Left ventricle myocardium superior (tissue), 1 donor: Measurements from ENCODE around the gene JARID2. TPM values are rescaled to one million over a fixed set of nuclear protein-coding genes. Genes with fewer than 3 reads are reported as not detected.

Experiments
- ATAC-seq: fragments of 200-7000 bp; cut with Tn5 transposase; one replicate; pipeline ENCODE4 v1.9.1; 2020; ENCODE audit warnings: mild to moderate bottlenecking, moderate library complexity
- DNase-seq: peaks from one replicate; pipeline ENCODE4 v3.0.0-alpha.2; 2020
- intact Hi-C: fragments of 100-400 bp; cut with micrococcal nuclease; formaldehyde crosslinking; loops from one replicate; pipeline ENCODE4 v1.11.0; 2022
- total RNA-seq: library from RNA; stranded (reverse); fragmentation: NEBNext Ultra II Directional; extraction: Animal tissue kit (Norgen Biotek cat#: 25700); gene quantifications from one replicate; pipeline ENCODE4 v1.2.1, GENCODE V29; 2021
- donor health status: DM: no; HTN: yes; CAD: no; lungs with severe emphysema.

Gene JARID2
- total RNA-seq, 1 donor from 2014 or later = 10.2 TPM

DNA sequence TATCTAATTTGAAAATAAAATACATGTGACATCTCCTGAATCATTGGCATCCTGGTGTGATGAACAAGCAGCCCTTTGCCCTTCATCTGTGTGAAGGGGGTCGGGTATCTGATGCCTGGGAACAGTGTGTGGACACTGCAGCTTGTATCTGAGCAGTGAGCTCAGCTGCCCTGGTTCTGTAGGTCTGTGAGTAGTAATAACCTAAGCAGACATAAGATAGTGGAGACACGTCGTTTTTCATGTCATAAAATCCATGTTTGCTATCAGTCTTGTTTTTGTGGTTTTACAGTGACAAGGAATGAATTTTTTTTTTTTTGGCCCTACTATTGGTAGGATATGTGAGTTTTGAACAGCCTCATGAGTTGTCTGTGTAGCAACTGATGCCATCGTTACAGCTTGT is 133.0 kb downstream of the JARID2 start:
- intact Hi-C loops = no loop called here
- DNase-seq (no peak), ATAC-seq (no peak)

DNA sequence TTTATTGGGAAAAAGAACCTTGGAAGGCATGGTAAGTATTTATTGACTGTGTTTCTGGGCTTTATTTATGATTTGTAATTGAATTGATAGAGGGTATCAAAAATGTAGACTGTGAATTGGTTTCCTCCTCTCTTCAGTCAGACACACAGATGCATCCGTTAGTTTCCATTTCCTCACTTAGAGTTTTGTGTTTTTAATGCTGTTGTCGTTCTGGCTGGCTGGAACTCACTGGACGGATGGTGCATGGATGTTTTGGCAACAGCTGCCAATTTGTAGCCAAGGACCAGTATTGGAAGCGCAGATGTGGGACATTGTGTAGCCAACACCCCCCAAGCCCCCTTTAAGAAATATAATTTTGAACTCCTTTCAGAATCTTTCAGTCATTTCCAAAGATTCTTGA is 134.5 kb downstream of the JARID2 start:
- no peak for DNase-seq
- no peak for ATAC-seq
- intact Hi-C loops = no loop called here

GRCh38 chr6:15382089-15382488 is 136.2 kb downstream of the JARID2 start:
- DNase-seq (no peak), ATAC-seq (no peak)
- intact Hi-C loops = no loop called here

- no peak for DNase-seq
- no peak for ATAC-seq
- intact Hi-C loops = no loop called here
These were observed 136.8 kb downstream of the JARID2 start for GRCh38 chr6:15382712-15383111.

GRCh38 chr6:15384901-15385300 is 139.0 kb downstream of the JARID2 start:
- ATAC-seq = peak; percentile 12
- intact Hi-C loops = no loop called here

DNA sequence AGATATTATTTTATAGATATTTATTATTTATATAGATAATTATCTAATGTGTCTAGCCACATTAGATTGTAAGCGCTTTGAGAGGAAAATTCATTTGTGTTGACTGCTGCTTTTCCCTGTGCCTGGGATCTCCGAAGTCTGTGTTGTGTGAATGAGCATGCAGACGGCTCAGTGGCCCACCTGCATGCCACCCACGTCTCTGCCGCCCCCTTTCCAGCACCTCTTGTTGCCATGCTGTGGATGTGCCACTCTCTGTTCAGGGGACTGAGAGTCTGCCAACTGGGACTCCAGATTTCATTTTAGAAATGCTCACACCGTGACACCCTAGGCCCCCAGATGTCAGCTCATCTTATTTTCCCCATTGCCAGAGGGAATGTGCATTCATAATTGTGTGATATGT is 139.7 kb downstream of the JARID2 start:
- ATAC-seq = no peak
- intact Hi-C loops = no loop called here
- DNase-seq = no peak

More at GRCh38 chr6:15384901-15385300, 139.0 kb downstream of the JARID2 start:
- no peak for DNase-seq

- intact Hi-C loops = no loop called here
These were observed 140.4 kb downstream of the JARID2 start for GRCh38 chr6:15386110-15386755.

GRCh38 chr6:15386756-15387112 is 140.9 kb downstream of the JARID2 start:
- intact Hi-C loops = no loop called here

More at GRCh38 chr6:15386110-15386755, 140.4 kb downstream of the JARID2 start:
- DNase-seq (no peak), ATAC-seq (no peak)

DNA sequence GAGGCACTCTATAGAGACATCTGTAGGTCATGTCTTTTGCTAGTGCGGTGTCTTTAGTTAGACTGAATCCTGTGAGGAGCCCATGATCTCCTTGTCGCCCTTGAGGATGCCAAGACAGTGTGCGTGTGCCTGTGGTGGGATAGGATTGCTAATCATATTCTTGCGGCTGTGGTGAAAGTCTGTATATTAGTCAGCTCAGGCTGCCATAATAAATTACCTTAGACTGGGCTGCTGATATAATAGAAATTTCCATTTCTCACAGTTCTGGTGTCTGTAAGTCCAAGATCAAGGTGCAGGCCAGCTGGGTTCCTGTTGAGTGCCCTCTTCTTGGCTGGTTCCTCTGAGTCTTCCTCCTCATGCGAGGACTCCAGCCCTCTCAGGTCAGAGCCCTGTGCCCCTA is 141.2 kb downstream of the JARID2 start:
- DNase-seq = no peak
- no peak for ATAC-seq
- intact Hi-C loops = no loop called here

More at GRCh38 chr6:15386756-15387112, 140.9 kb downstream of the JARID2 start:
- DNase-seq = no peak
- ATAC-seq = no peak

GRCh38 chr6:15389084-15389764 is 143.4 kb downstream of the JARID2 start:
- intact Hi-C loops = no loop called here
- ATAC-seq = peak; percentile 79
- DNase-seq = no peak

DNA sequence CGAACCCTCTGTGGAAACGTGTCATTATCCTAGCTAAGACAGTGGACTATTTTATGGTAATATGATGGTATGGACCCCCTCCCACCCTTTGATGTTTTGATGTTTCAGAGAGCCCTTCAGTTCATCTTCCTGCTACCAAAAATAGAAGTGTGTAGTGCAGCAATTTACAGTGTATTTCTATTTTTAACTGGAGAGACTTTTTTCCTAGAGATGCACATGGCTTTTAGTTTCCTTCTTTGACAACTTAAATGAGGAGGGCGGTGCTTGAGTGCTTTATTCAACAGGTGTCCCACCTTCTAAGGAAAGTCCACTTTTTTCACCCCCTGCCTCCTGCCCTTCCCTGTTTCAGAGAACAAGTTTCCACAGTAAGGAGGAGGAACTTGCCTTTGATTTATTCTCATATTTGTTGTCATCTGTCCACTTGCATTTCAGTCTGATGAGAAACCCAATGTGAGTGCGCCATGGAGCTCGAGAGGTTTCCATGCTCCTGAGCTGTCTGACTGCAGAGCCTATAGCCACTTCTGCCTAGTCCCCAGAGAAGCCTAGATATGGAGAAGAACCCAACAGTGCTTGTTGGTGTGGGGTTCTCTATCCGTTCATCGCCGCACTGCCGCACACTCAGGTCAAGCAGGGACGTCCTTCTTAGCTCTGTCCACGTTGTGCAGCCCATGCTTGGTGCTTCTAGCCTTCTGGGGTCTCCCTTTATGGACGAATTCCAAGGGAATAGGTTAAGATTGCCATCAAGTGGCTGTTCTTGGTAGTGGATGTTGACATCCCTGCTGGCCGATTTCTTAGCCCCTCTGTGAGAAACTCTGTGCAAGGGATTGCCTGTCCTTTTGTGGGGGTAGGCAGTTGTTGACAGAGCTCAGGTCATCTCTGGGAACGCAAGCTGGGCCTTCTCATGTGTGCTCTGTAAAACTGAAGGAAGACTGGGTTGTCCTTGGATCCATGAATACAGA is 144.2 kb downstream of the JARID2 start:
- DNase-seq (no peak), ATAC-seq (peak; percentile 55)
- intact Hi-C loops = no loop called here

- ATAC-seq (no peak), DNase-seq (no peak)
These were observed 145.6 kb downstream of the JARID2 start for GRCh38 chr6:15391500-15391899.

DNA sequence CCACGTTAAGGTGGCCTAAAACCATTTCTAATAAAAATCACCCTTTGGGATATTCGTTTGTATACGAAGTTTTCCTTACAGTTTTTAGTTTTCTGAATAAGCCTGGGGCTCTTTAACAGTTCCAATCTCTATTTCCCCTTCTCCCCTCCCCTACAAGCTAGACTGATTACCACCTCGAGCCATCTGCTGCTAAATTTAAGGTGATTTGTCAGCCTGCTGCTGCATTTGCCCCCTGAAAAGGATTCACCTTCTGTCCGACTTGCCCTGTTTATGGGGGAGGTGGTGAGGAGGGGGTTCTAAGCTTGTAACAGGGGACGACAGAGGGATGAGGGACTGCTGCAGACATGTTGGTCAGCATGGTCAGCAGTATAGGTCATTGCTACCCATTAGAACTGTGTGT is 146.3 kb downstream of the JARID2 start:
- intact Hi-C loops = no loop called here
- no peak for ATAC-seq
- DNase-seq = no peak

More at GRCh38 chr6:15391500-15391899, 145.6 kb downstream of the JARID2 start:
- intact Hi-C loops = no loop called here

GRCh38 chr6:15393605-15394004 is 147.7 kb downstream of the JARID2 start:
- ATAC-seq = no peak
- intact Hi-C loops = no loop called here
- no peak for DNase-seq

- ATAC-seq (no peak), DNase-seq (no peak)
- intact Hi-C loops = no loop called here
These were observed 149.2 kb downstream of the JARID2 start for GRCh38 chr6:15395087-15395486.

- intact Hi-C loops = no loop called here
- no peak for ATAC-seq
- DNase-seq = no peak
These were observed 150.9 kb downstream of the JARID2 start for GRCh38 chr6:15396808-15397207.

GRCh38 chr6:15398633-15399275 is 152.9 kb downstream of the JARID2 start:
- no peak for DNase-seq
- intact Hi-C loops = no loop called here
- ATAC-seq = no peak

GRCh38 chr6:15399641-15400470 is 154.0 kb downstream of the JARID2 start:
- peak; percentile 88 for ATAC-seq
- intact Hi-C loops = no loop called here
- DNase-seq = peak; percentile 82
